Osteocyte (in vitro differentiated cells): ENCODE results near the gene SGCE. TPM values are rescaled to one million over a fixed set of nuclear protein-coding genes. Genes with fewer than 3 reads are reported as not detected.

Experiments used
- DNase-seq: peaks from one replicate; pipeline ENCODE4 v3.0.0; 2021; ENCODE audit warnings: mixed read lengths; ENCODE audit not compliant: unreplicated experiment; ENCODE audit errors: extremely low spot score
- H3K27ac Mint-ChIP-seq: one replicate; pipeline ENCODE4 v1.8.0; 2021; ENCODE audit warnings: mild to moderate bottlenecking, mixed read lengths; ENCODE audit not compliant: unreplicated experiment
- H3K27me3 Mint-ChIP-seq: one replicate; pipeline ENCODE4 v1.8.0; 2021; ENCODE audit warnings: mixed read lengths; ENCODE audit not compliant: unreplicated experiment
- H3K36me3 Mint-ChIP-seq: one replicate; pipeline ENCODE4 v1.8.0; 2021; ENCODE audit warnings: mixed read lengths; ENCODE audit not compliant: unreplicated experiment
- H3K4me1 Mint-ChIP-seq: one replicate; pipeline ENCODE4 v1.8.0; 2021; ENCODE audit warnings: mixed read lengths; ENCODE audit not compliant: unreplicated experiment
- H3K4me3 Mint-ChIP-seq: one replicate; pipeline ENCODE4 v1.8.0; 2021; ENCODE audit warnings: mild to moderate bottlenecking, moderate library complexity, mixed read lengths; ENCODE audit not compliant: unreplicated experiment
- H3K9me3 Mint-ChIP-seq: one replicate; pipeline ENCODE4 v1.8.0; 2021; ENCODE audit warnings: mixed read lengths; ENCODE audit not compliant: unreplicated experiment
- CTCF ChIP-seq: fragments of 200-600 bp; sonication (generic); IDR thresholded peaks from 2 replicates; pipeline ENCODE4 v1.5.0; 2021; ENCODE audit warnings: antibody characterized with exemption, mild to moderate bottlenecking, moderate library complexity
- total RNA-seq: library from RNA; stranded (reverse); gene quantifications from 2 replicates; pipeline ENCODE4 v1.2.1, GENCODE V29; 2021

SGCE gene
- total RNA-seq, 1 donor from 2014 or later, result 85.6 TPM

- H3K27ac Mint-ChIP-seq, result no peak overlapping the region
- H3K4me3 Mint-ChIP-seq, result no peak overlapping the region
- peaks cover 4% of the 10 kb centered on the region for H3K4me1 Mint-ChIP-seq
- H3K36me3 Mint-ChIP-seq, result peaks cover 24% of the 10 kb centered on the region
- no peak for DNase-seq
- H3K9me3 Mint-ChIP-seq, result peaks cover 12% of the 10 kb centered on the region
- TF ChIP-seq CTCF, result no peak
- no peaks in the 10 kb centered on the region for H3K27me3 Mint-ChIP-seq
These were observed 53.8 kb downstream of the SGCE start for GRCh38 chr7:94602181-94602580.

- Mint-ChIP-seq H3K4me3 (no peak overlapping the region), H3K27ac (no peak overlapping the region), H3K9me3 (no peaks in the 10 kb centered on the region), H3K4me1 (peaks cover 4% of the 10 kb centered on the region), H3K36me3 (peaks cover 16% of the 10 kb centered on the region), H3K27me3 (no peaks in the 10 kb centered on the region)
- TF ChIP-seq CTCF, result no peak
- DNase-seq, result no peak
These were observed 55.7 kb downstream of the SGCE start for GRCh38 chr7:94600267-94600666.

GRCh38 chr7:94595717-94596116 is 60.2 kb downstream of the SGCE start:
- no peaks in the 10 kb centered on the region for H3K4me1 Mint-ChIP-seq
- DNase-seq, result no peak
- no peak overlapping the region for H3K27ac Mint-ChIP-seq
- no peaks in the 10 kb centered on the region for H3K9me3 Mint-ChIP-seq
- no peaks in the 10 kb centered on the region for H3K27me3 Mint-ChIP-seq
- TF ChIP-seq CTCF, result no peak
- peaks cover 20% of the 10 kb centered on the region for H3K36me3 Mint-ChIP-seq
- no peak overlapping the region for H3K4me3 Mint-ChIP-seq

- peaks cover 17% of the 10 kb centered on the region for H3K36me3 Mint-ChIP-seq
- no peak overlapping the region for H3K4me3 Mint-ChIP-seq
- no peak overlapping the region for H3K27ac Mint-ChIP-seq
- no peaks in the 10 kb centered on the region for H3K4me1 Mint-ChIP-seq
- no peaks in the 10 kb centered on the region for H3K9me3 Mint-ChIP-seq
- H3K27me3 Mint-ChIP-seq, result no peaks in the 10 kb centered on the region
- no peak for DNase-seq
- TF ChIP-seq CTCF, result no peak
These were observed 61.1 kb downstream of the SGCE start for GRCh38 chr7:94594882-94595281.

- H3K27ac Mint-ChIP-seq, result no peak overlapping the region
- no peaks in the 10 kb centered on the region for H3K27me3 Mint-ChIP-seq
- H3K9me3 Mint-ChIP-seq, result no peaks in the 10 kb centered on the region
- TF ChIP-seq CTCF, result no peak
- H3K4me1 Mint-ChIP-seq, result no peaks in the 10 kb centered on the region
- no peak for DNase-seq
- peaks cover 13% of the 10 kb centered on the region for H3K36me3 Mint-ChIP-seq
- no peak overlapping the region for H3K4me3 Mint-ChIP-seq
These were observed 64.8 kb downstream of the SGCE start for GRCh38 chr7:94591176-94591575.
